Measurements from ENCODE around the gene VDR.
"Not testable (repeated sequence)": the region's sequence is repeated elsewhere in the genome, so short reads cannot be mapped to it uniquely, and the experiment has no call there.

VDR gene

DNA sequence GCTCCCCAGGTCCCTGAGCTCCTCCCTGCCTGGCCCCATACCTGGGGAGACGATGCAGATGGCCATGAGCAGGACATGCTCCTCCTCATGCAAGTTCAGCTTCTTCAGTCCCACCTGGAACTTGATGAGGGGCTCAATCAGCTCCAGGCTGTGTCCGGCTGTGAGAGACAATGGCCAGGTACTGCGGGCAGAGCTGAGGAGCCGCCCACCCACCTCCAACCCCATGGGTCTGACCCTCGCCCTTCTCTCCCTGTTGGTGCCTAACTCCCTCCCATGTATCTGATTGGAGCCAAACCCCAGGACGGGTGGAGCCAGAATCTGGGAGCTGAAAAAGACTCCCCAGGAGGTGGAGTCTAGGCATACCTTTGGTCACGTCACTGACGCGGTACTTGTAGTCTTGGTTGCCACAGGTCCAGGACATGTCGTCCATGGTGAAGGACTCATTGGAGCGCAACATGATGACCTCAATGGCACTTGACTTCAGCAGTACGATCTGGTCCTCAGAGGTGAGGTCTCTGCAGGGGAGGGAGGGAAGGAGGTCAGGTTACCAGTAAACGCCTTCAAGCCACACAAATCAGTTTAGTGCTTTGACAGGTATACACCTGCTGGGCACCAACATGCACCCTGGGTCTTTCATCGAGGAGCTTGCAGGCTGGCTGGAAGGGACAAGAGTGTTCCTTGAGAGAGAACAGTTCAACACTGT is 58.3 kb downstream of the VDR start:
- DNase-seq (ENCODE audit: low read depth), result no peak

DNA sequence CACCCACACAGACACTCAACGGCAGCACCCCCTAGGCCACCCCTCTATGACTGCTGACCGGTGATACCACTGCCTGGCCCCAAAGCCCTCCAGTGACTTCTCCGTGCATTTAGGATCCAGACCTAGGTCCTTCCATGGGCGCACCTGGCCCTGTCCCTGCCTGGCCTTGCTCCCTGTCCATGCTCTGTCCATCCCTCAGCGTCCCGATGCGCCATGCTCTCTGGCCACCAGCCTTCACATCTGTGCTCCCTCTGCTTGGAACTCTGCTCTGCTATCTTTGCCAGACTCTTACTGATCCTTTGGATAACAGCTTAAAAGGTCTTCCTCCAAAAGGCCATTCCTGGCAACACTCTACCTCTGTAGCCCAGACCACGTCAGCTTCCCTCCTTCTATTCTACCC is 59.7 kb downstream of the VDR start:
- no peak for DNase-seq (ENCODE audit: low read depth)

DNA sequence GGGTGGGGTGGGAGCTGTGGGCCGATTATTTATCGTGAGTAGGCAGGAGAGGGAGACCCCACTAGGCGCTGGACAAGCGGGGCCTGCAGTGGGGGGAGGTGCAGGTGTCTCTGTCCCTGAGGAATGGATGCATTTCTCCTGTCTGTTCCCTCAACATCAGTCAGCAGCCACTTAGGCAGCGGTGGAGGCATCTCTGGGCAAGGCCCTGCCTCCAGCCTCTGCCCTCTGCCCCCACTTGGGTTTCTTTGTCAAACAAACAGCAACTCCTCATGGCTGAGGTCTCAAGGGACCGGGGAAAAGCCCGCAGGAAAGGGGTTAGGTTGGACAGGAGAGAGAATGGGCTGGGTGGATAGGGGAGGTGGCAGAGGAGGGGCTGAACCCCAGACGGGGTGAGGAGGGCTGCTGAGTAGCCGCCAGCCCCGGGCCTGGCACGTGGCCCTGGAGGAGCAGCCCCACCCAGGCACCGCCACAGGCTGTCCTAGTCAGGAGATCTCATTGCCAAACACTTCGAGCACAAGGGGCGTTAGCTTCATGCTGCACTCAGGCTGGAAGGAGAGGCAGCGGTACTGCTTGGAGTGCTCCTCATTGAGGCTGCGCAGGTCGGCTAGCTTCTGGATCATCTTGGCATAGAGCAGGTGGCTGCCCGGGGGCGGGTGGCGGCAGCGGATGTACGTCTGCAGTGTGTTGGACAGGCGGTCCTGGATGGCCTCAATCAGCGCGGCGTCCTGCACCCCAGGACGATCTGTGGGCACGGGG is 60.4 kb downstream of the VDR start:
- no peak for DNase-seq (ENCODE audit: low read depth)

DNA sequence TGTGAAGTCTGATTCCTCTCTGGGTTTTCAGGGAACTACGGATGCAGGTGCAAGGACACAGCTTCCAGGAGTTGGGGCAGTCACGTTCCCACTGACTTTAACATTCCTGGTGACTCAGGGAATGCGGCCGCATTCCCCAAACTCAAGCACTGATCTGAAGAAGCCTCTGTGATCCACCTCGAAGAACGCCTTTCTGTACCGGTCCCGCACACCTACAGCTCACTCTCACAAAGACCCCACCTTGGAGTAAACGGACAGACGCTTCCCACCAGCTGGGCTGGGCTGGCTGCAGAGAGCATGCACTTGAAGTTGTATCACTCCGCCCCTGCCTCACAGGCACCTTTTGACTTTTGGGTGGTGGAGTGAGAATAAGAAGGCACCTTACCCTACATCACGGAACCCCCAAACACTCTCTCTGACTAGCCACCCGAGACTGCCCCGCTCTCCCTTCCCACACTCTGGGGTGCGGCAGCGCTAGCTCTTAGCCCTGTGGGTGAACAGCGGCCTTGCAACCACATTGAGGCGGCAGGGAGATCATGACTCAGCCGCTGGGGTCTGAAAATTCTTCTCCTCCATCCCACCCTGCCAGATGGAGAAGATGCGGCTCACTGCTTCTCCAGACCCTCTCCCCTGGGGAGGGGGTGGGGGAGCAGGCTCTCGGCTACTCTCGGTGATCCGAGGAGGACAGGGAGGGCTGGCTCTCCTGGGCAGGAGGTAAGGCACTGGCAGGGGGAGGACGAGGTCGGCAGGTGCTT is 61.4 kb downstream of the VDR start:
- no peak for DNase-seq (ENCODE audit: low read depth)

DNA sequence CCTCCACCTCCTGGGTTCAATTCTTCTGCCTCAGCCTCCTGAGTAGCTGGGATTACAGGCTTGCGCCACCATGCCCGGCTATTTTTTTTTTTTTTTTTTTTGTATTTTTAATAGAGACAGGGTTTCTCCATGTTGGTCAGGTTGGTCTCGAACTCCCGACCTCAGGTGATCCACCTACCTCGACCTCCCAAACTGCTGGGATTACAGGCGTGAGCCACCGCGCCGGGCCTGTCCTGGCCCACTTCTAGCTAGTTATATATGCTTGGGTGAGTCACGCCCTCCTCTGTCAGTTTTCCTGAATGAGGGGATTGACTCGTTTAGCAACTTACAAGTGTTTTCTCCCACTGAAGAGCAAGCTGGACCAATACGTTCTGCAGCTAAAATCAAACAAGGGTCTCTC is 62.3 kb downstream of the VDR start:
- DNase-seq (ENCODE audit: low read depth), result not testable (repeated sequence)

DNA sequence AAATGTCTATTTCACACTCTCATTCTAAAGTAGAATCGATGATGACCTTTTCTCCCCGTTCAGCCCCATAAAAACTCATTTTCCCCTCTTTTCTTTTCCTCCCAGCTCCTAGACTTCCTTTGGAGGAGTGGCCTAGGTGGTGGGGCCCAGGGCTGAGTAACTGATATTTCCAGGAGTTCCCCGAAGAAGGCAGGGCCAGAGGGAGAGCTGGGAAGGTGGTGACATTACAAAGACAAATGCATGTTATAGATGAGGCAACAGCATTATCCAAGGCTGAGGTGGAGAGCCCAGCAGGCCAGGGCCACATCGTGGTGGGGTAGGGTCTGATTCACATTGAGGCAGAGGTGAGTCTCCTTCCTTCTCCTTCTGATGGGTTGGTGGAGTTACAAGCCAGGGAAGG is 62.9 kb downstream of the VDR start:
- no peak for DNase-seq (ENCODE audit: low read depth)

DNA sequence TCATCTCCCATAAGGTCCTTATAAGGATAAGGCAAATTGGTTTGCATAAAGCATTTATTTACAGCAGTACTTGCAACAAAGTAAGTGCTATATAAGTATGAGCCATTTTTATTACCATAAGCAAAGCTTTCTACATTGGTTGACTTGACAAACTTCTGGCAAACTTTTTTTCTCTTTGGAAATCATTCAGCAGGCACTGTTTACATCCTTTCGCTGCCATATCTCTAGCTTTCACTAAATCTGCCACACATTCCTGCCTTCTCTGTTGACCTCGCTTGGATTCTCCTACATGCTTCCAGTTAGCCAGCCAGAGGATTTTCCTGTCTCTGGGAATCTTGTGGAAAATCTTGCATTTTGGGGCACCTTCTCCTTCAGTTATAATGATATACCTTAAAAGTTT is 63.3 kb downstream of the VDR start:
- no peak for DNase-seq (ENCODE audit: low read depth)

DNA sequence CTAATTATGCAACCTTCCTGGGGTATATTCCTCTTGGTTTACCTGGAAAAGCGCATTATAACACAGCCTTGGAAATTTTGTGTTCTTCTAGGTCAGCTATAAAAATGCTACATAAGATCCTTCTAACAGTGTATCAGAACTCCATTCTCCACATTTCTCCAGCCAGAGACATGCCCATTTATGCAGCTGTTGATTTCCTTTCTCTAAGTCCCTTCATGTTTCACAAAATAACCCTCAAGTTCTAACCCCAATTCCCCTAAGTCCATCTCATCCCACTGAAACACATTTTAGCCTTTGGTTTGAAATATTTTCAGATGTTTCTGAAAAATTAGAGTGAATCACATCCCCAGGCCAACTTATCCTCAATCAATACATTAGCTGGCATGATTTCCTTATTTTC is 64.2 kb downstream of the VDR start:
- DNase-seq (ENCODE audit: low read depth), result no peak

- no peak for DNase-seq (ENCODE audit: low read depth)
These were observed 65.4 kb downstream of the VDR start for GRCh38 chr12:47839214-47839876.

GRCh38 chr12:47838286-47838931 is 66.4 kb downstream of the VDR start:
- DNase-seq (ENCODE audit: low read depth), result no peak

- DNase-seq (ENCODE audit: low read depth), result peak; percentile 65
These were observed 67.3 kb downstream of the VDR start for GRCh38 chr12:47837190-47838171.

GRCh38 chr12:47835831-47836155 is 69.0 kb downstream of the VDR start:
- DNase-seq (ENCODE audit: low read depth), result no peak

DNA sequence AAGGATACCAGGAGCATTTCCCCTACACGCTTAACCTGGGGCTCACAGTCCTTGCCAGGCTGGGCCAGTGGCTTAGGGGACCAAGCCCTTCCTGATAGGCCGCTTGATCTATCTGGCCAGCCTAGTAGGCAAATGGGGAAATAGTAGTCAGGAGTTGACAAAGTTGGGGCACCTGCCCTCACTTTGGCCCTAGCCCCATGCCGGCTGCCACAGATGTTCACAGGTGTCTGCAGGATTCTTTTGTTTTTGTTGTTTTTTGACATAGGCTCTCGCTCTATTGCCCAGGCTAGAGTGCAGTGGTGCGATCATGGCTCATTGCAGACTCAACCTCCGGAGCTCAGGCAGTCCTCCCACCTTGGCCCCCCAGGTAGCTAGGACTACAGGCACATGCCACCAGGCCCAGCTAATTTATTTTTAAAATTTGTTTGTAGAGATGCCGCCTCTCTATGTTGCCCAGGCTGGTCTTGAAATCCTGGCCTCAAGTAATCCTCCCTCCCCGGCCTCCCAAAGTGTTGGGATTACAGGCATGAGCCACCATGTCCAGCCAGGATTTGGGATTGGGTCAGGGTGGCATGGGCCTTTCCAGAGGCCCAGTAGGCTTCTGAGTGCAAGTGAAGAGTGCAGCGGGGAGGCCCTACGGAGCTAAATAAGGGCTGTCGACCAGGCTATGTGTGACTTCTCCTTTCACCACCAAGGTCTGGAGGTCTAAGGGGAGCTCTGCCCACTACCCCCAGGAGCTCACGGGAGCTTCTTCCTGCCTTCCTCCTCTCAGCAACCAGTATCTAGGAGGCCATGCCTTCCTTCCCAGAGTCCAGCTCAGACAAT is 69.6 kb downstream of the VDR start:
- no peak for DNase-seq (ENCODE audit: low read depth)

DNA sequence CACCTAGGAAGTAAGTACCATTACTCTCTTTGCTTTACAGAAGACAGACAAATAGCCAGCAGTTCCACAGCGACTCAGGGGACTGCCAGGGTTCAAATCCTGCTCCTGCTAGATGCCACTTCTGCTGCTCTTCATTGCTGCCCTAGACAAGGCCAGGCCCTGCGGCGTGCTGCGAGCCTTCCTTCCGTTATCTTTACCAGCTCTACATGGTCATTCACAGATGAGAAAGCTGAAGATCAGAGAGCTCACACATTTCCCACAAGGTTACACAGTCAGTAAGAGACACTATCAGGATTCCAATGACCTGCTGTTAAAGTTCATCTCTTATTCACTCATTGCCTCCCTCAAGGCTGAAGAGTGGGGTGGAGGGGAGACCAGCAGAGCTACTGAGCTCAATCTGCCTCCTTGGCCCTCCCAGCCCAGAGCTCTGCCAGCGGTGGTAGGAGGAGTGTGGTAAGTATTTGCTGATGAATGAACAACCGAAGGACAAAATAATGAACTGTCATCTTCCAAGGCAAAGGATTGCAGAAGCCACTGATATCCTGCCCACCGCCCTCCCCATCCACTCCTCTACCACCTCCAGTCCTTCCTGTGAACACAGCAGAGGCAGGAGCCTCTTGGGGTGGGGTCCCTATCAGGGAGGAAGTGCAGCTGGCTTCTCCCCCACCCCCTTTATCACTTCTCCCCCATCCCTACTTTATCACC is 70.4 kb downstream of the VDR start:
- DNase-seq (ENCODE audit: low read depth), result no peak

GRCh38 chr12:47833591-47834012 is 71.2 kb downstream of the VDR start:
- DNase-seq (ENCODE audit: low read depth), result no peak

- DNase-seq (ENCODE audit: low read depth), result no peak
These were observed 72.4 kb downstream of the VDR start for GRCh38 chr12:47832263-47832933.

DNA sequence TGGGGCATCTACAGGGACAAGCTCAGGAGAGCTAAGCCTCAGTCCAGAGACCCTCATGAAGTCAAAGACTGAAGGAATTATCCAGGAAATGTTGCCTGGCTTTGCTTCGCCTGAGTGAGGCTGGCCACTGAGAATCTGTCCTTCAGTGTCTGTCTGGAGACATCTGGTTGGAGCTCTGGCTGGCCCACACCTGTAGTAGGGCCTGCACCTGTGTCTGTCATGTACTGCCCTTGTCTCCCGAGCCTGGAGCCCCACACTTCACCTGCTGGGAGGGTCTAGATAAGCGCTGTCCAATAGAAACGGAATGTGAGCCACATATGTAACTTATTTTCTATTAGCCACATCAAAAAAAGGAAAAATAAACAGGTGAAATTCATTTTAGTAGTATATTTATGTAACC is 75.2 kb downstream of the VDR start:
- no peak for DNase-seq (ENCODE audit: low read depth)

GRCh38 chr12:47828976-47829482 is 75.8 kb downstream of the VDR start:
- no peak for DNase-seq (ENCODE audit: low read depth)
